Sigmoid colon (tissue), 7 donors: ENCODE data around the gene FTCDNL1. TPM values are rescaled to one million over a fixed set of nuclear protein-coding genes. Genes with fewer than 3 reads are reported as not detected.
A peak's percentile ranks its signal among the peaks of the same experiment; 100 is the strongest.

Experiments
- DNase-seq: peaks from one replicate; pipeline ENCODE4 v3.0.0-alpha.2; 2019
- H3K27ac ChIP-seq, 4 donors: fragments of 200-600 bp; sonication (generic); one replicate each; pipeline ENCODE4 v1.5.1; 2016 to 2019; ENCODE audit warnings: mild to moderate bottlenecking in 1 of 4
- H3K27me3 ChIP-seq, 3 donors: fragments of 200-600 bp; sonication (generic); one replicate each; pipeline ENCODE4 v1.5.1; 2019; ENCODE audit warnings: mild to moderate bottlenecking in 1 of 3
- H3K36me3 ChIP-seq, 4 donors: fragments of 200-600 bp; sonication (generic); one replicate each; pipeline ENCODE4 v1.5.1; 2016 to 2019
- H3K4me1 ChIP-seq, 4 donors: fragments of 200-600 bp; sonication (generic); one replicate each; pipeline ENCODE4 v1.5.1; 2017 to 2019
- H3K4me3 ChIP-seq, 4 donors: fragments of 200-600 bp; sonication (generic); one replicate each; pipeline ENCODE4 v1.5.1; 2017 to 2019; ENCODE audit warnings: mild to moderate bottlenecking in 2 of 4, moderate library complexity in 1 of 4
- H3K9me3 ChIP-seq, 4 donors: fragments of 200-600 bp in 3 of 4; sonication (generic) in 3 of 4; one replicate each; pipeline versions ENCODE4 v1.5.1 to v1.6.1; 2013 to 2019
- EP300 ChIP-seq, 4 donors: sonication (generic); formaldehyde crosslinking; IDR thresholded peaks; one replicate each; pipeline ENCODE4 v1.6.1; 2017; ENCODE audit warnings: antibody characterized with exemption in 4 of 4
- POLR2A ChIP-seq, 2 donors: fragments of 450-650 bp; IDR thresholded peaks; one replicate each; pipeline ENCODE4 v1.6.1; 2016; ENCODE audit warnings: antibody characterized with exemption in 2 of 2, mild to moderate bottlenecking in 2 of 2, moderate library complexity in 2 of 2
- POLR2AphosphoS5 ChIP-seq, 4 donors: sonication (generic); formaldehyde crosslinking; IDR thresholded peaks; one replicate each; pipeline ENCODE4 v1.6.1; 2017; ENCODE audit warnings: antibody characterized with exemption in 4 of 4
- WGBS, 2 donors: extraction: QIAGEN DNeasy Blood & Tissue Kit; methylation state at CpG; one replicate each; pipeline ENCODE4 v1.1.7; 2013; 5-methylcytosine and 5-hydroxymethylcytosine counted together
- intact Hi-C: fragments of 100-400 bp; cut with DNase I; formaldehyde crosslinking; loops from one replicate; pipeline ENCODE4 v1.15.1; 2023
- polyA plus RNA-seq, 3 donors: library from polyadenylated mRNA; stranded (reverse); fragments of 200-250 nt; gene quantifications; one replicate each; pipeline ENCODE4 v1.2.3, GENCODE V29; 2013
- total RNA-seq, 4 donors: library from RNA; depleted of rRNA; stranded (reverse); fragments of >200 nt; gene quantifications; one replicate each; pipeline ENCODE4 v1.1.0, GENCODE V29; 2016
- TF ChIP-seq, protein P1 (sequence below), 4 experiments: fragments of 450-650 bp in 3 of 4; fragments of 200-600 bp in 1 of 4; IDR thresholded peaks; one replicate each; pipeline ENCODE4 v1.5.1; 2016 to 2019; ENCODE audit warnings: antibody characterized with exemption in 4 of 4, mild to moderate bottlenecking in 3 of 4, moderate library complexity in 2 of 4
- donor health status: healthy with polysubstance abuse.
- donor health status: Bipolar disorder and iron deficiency.
- donor health status: healthy.

Gene FTCDNL1
- total and polyA plus RNA-seq, 7 donors, result 1.1 to 5.0 (median 2.3) TPM; not detected in 1

DNA sequence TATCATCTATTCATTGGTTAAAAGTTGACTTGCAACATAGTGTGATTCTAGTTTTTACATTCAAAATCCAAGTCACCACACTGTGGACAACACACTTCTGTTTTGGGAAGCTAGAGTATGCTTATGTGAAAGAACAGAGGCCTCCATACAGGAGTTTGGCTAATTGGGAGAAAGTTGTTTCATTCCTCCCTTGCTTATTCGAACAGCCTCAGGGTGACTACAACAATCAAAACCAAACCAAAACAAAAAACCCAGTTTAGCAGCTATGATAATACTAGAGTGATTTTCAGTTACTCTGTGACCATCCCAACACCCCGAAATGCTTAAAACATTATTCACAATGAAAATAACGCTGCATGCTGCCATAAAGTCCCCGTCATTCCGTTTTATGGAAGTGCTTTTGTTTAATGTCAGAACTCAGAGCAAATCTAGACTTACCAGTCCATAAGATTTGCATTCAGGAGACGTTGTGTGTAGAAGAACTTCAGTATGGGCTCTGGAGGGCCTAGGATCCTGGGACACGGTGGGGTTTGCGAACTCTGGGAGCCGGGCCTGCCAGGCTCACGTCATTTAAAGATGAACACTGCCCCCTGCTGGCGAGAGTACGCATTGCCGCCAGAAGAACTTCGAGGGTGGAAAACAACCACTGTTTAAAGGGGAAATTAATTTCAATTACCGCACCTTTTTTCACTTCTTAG lies 111.4 kb downstream of the FTCDNL1 start:
- intact Hi-C loops, result loop anchor here (2.0 to 10.0 kb wide), 3 partner anchors 37 to 1425 kb away; no protein-coding TSS in a partner anchor
- H3K36me3 ChIP-seq, result no peaks in the 10 kb centered on the region
- H3K27ac ChIP-seq, result no peak overlapping the region
- no peak overlapping the region for H3K4me3 ChIP-seq
- H3K27me3 ChIP-seq, result no peaks in the 10 kb centered on the region
- no peaks in the 10 kb centered on the region for H3K9me3 ChIP-seq
- TF ChIP-seq POLR2AphosphoS5 (IDR thresholded peaks at IDR 0.05), result no peak
- TF ChIP-seq, protein P1, sequence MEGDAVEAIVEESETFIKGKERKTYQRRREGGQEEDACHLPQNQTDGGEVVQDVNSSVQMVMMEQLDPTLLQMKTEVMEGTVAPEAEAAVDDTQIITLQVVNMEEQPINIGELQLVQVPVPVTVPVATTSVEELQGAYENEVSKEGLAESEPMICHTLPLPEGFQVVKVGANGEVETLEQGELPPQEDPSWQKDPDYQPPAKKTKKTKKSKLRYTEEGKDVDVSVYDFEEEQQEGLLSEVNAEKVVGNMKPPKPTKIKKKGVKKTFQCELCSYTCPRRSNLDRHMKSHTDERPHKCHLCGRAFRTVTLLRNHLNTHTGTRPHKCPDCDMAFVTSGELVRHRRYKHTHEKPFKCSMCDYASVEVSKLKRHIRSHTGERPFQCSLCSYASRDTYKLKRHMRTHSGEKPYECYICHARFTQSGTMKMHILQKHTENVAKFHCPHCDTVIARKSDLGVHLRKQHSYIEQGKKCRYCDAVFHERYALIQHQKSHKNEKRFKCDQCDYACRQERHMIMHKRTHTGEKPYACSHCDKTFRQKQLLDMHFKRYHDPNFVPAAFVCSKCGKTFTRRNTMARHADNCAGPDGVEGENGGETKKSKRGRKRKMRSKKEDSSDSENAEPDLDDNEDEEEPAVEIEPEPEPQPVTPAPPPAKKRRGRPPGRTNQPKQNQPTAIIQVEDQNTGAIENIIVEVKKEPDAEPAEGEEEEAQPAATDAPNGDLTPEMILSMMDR (IDR thresholded peaks at IDR 0.05), result peak; percentile 53 to 93 (median 84)
- H3K4me1 ChIP-seq, result peaks cover 0 to 13% (median 11%) of the 10 kb centered on the region in 4 donors
- peak; percentile 81 for DNase-seq
- WGBS, 2 donors, result 8 to 29% methylated on average over 15 of the region's 15 CpGs

DNA sequence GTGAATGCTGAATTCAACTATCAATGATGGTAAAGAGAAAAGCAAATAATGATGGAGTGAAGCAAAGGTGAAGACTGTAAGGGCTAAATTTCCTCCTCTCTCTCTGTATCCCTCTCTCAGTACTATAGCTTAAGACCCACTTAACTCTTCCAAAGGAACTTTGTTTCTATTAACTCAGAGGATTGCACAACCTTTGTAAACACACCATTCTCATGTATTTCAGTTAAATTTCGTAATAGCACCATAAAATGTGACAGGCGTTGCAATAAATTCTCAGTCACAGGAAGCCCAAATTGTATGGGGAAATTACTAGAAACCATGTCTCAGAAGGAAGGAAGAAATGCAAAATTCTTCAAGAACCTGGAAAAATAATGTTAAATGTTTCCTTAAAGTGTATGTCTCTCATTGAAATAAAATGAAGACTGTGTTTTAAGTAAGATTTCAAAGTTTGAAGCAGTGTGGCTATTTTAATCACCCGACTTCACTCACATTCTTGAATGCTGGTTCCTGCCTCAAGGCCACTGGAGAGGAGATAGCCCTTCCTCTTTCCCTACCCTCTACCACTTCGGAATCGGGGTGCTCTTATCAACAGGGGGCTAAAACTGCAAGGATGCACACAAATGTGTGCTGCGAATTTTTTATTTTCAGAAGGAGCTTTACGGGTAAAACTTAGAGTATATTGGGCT lies 112.1 kb downstream of the FTCDNL1 start:
- 23 to 39% methylated on average over 7 of the region's 7 CpGs for WGBS, 2 donors
- intact Hi-C loops, result loop anchor here (2.0 to 5.0 kb wide), 2 partner anchors 37 to 1424 kb away; no protein-coding TSS in a partner anchor
- Histone ChIP-seq H3K27me3 (no peaks in the 10 kb centered on the region), H3K36me3 (no peaks in the 10 kb centered on the region), H3K9me3 (no peaks in the 10 kb centered on the region), H3K4me1 (peaks cover 0 to 13% (median 11%) of the 10 kb centered on the region in 4 donors), H3K27ac (no peak overlapping the region), H3K4me3 (no peak overlapping the region)
- no peak for DNase-seq
- TF ChIP-seq, protein P1 (IDR thresholded peaks at IDR 0.05), result no peak
- peak in 3 of 4 donors; percentile 23 to 29 (median 23) for TF ChIP-seq POLR2AphosphoS5 (IDR thresholded peaks at IDR 0.05)

GRCh38 chr2:199734651-199735050 lies 116.3 kb downstream of the FTCDNL1 start:
- WGBS, 2 donors, result 88 to 94% methylated on average over 1 of the region's 1 CpG
- H3K4me3 ChIP-seq, result no peak overlapping the region
- DNase-seq, result no peak
- no peaks in the 10 kb centered on the region for H3K36me3 ChIP-seq
- H3K4me1 ChIP-seq, result peaks cover 0 to 8% (median 7%) of the 10 kb centered on the region in 4 donors
- TF ChIP-seq EP300 (IDR thresholded peaks at IDR 0.05), result no peak
- no peaks in the 10 kb centered on the region for H3K27me3 ChIP-seq
- intact Hi-C loops, result loop anchor here (5.0 kb wide), 1 partner anchor 32 kb away; no protein-coding TSS in a partner anchor
- no peaks in the 10 kb centered on the region for H3K9me3 ChIP-seq
- no peak overlapping the region for H3K27ac ChIP-seq

GRCh38 chr2:199734011-199734410 lies 117.0 kb downstream of the FTCDNL1 start:
- TF ChIP-seq, protein P1 (IDR thresholded peaks at IDR 0.05), result no peak
- TF ChIP-seq EP300 (IDR thresholded peaks at IDR 0.05) (no peak), POLR2A (IDR thresholded peaks at IDR 0.05) (no peak), POLR2AphosphoS5 (IDR thresholded peaks at IDR 0.05) (no peak)
- no peak for DNase-seq
- Histone ChIP-seq H3K36me3 (no peaks in the 10 kb centered on the region), H3K27me3 (no peaks in the 10 kb centered on the region), H3K4me1 (peaks cover 0 to 3% (median under 1%) of the 10 kb centered on the region in 4 donors), H3K4me3 (no peak overlapping the region), H3K27ac (no peak overlapping the region), H3K9me3 (no peaks in the 10 kb centered on the region)
- intact Hi-C loops, result no loop called here
- WGBS, 2 donors, result 51 to 60% methylated on average over 2 of the region's 2 CpGs

GRCh38 chr2:199727801-199728200 lies 123.2 kb downstream of the FTCDNL1 start:
- no peak for DNase-seq
- Histone ChIP-seq H3K36me3 (no peaks in the 10 kb centered on the region), H3K27ac (no peak overlapping the region), H3K9me3 (no peaks in the 10 kb centered on the region), H3K27me3 (no peaks in the 10 kb centered on the region), H3K4me1 (no peaks in the 10 kb centered on the region), H3K4me3 (no peak overlapping the region)
- no peak for TF ChIP-seq POLR2A (IDR thresholded peaks at IDR 0.05)
- TF ChIP-seq, protein P1 (IDR thresholded peaks at IDR 0.05), result no peak
- no peak for TF ChIP-seq EP300 (IDR thresholded peaks at IDR 0.05)
- TF ChIP-seq POLR2AphosphoS5 (IDR thresholded peaks at IDR 0.05), result no peak
- intact Hi-C loops, result no loop called here
- WGBS, 2 donors, result 82 to 88% methylated on average over 2 of the region's 2 CpGs
